Measurements from ENCODE around the gene PAK3. TPM values are rescaled to one million over a fixed set of nuclear protein-coding genes. Genes with fewer than 3 reads are reported as not detected.

PAK3 gene
- total and polyA plus RNA-seq, 2 donors (not counting 3 experiments of a cell fraction or from before 2014, with no cell fraction given): 0.01 to 0.15 TPM

- Histone ChIP-seq H4K20me1 (replicated peaks; ENCODE audit: control insufficient read depth, extremely low read depth, insufficient read depth, low read length) (no peaks in the 10 kb centered on the region), H2AFZ (ENCODE audit: low read depth, low read length) (no peak overlapping the region), H3K4me3 (replicated peaks in 1 of 3; ENCODE audit: insufficient read depth in 1 of 3, low read depth in 1 of 3, low read length in 3 of 3) (no peak overlapping the region), H3K27ac (ENCODE audit: insufficient read depth, low read depth, low read length) (no peak overlapping the region), H3K9me1 (replicated peaks; ENCODE audit: control insufficient read depth, extremely low read depth, insufficient read depth, low read length) (no peaks in the 10 kb centered on the region), H3K4me2 (ENCODE audit: insufficient read depth, low read length) (no peak overlapping the region), H3K79me2 (ENCODE audit: control insufficient read depth, insufficient read depth, low read length) (no peaks in the 10 kb centered on the region), H3K27me3 (ENCODE audit: control insufficient read depth in 2 of 2, insufficient read depth in 2 of 2, low read length in 2 of 2) (no peaks in the 10 kb centered on the region), H3K9ac (replicated peaks; ENCODE audit: extremely low read depth, insufficient read depth, low read length) (no peak overlapping the region), H3K9me3 (replicated peaks; ENCODE audit: control insufficient read depth, insufficient read depth, low read length) (no peaks in the 10 kb centered on the region), H3K36me3 (ENCODE audit: control insufficient read depth in 2 of 2, extremely low read depth in 1 of 2, insufficient read depth in 2 of 2, low read length in 2 of 2) (no peaks in the 10 kb centered on the region), H3K4me1 (ENCODE audit: control insufficient read depth, extremely low read depth, insufficient read depth, low read length) (no peaks in the 10 kb centered on the region)
- FAIRE-seq (no peak), DNase-seq (ENCODE audit: low read depth, low spot score) (no peak)
- BruUV-seq (replicated peaks): no TSS peak
- intact Hi-C loops (cut with micrococcal nuclease): no loop called here
- CTCF ChIA-PET: no interaction called here
- dilution Hi-C loops (cut with MboI; ENCODE audit: extremely low pct_ligation_motif_present, low sequenced_read_pairs): no loop called here
- TF ChIP-seq JUN (IDR thresholded peaks at IDR 0.05; ENCODE audit: borderline replicate concordance, insufficient read depth, insufficient read length, low read depth) (no peak), MAX (IDR thresholded peaks at IDR 0.05; ENCODE audit: insufficient read depth, insufficient read length) (no peak), EZH2 (IDR thresholded peaks at IDR 0.05; ENCODE audit: borderline replicate concordance, low read depth, low read length, severe bottlenecking) (no peak), POLR2A (IDR thresholded peaks at IDR 0.05; ENCODE audit: low read depth, low read length) (no peak), FOS (IDR thresholded peaks at IDR 0.05; ENCODE audit: borderline replicate concordance, insufficient read depth, low read length) (no peak), POLR2AphosphoS5 (IDR thresholded peaks at IDR 0.05; ENCODE audit: insufficient read depth, low read depth, low read length) (no peak), GATA2 (IDR thresholded peaks at IDR 0.05; ENCODE audit: insufficient read depth, insufficient read length, low read depth, low read length) (no peak), MYC (IDR thresholded peaks at IDR 0.05; ENCODE audit: low read depth, low read length) (no peak)
- TF ChIP-seq, protein P1, sequence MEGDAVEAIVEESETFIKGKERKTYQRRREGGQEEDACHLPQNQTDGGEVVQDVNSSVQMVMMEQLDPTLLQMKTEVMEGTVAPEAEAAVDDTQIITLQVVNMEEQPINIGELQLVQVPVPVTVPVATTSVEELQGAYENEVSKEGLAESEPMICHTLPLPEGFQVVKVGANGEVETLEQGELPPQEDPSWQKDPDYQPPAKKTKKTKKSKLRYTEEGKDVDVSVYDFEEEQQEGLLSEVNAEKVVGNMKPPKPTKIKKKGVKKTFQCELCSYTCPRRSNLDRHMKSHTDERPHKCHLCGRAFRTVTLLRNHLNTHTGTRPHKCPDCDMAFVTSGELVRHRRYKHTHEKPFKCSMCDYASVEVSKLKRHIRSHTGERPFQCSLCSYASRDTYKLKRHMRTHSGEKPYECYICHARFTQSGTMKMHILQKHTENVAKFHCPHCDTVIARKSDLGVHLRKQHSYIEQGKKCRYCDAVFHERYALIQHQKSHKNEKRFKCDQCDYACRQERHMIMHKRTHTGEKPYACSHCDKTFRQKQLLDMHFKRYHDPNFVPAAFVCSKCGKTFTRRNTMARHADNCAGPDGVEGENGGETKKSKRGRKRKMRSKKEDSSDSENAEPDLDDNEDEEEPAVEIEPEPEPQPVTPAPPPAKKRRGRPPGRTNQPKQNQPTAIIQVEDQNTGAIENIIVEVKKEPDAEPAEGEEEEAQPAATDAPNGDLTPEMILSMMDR (IDR thresholded peaks at IDR 0.05; ENCODE audit: extremely low read depth in 1 of 2, insufficient read depth in 1 of 2, low read depth in 1 of 2, low read length in 2 of 2): no peak
- POLR2A ChIA-PET: no interaction called here
Observed at GRCh38 chrX:111090458-111090857, 5.5 kb upstream of the PAK3 start.
